ENCODE results near the gene KIF15. TPM values are rescaled to one million over a fixed set of nuclear protein-coding genes. Genes with fewer than 3 reads are reported as not detected.
A peak's percentile ranks its signal among the peaks of the same experiment; 100 is the strongest.

The KIF15 gene
- 1.4 and 6.4 TPM in 2 replicates for total RNA-seq
- 2.7 and 3.0 TPM in 2 replicates for polyA plus RNA-seq

DNA sequence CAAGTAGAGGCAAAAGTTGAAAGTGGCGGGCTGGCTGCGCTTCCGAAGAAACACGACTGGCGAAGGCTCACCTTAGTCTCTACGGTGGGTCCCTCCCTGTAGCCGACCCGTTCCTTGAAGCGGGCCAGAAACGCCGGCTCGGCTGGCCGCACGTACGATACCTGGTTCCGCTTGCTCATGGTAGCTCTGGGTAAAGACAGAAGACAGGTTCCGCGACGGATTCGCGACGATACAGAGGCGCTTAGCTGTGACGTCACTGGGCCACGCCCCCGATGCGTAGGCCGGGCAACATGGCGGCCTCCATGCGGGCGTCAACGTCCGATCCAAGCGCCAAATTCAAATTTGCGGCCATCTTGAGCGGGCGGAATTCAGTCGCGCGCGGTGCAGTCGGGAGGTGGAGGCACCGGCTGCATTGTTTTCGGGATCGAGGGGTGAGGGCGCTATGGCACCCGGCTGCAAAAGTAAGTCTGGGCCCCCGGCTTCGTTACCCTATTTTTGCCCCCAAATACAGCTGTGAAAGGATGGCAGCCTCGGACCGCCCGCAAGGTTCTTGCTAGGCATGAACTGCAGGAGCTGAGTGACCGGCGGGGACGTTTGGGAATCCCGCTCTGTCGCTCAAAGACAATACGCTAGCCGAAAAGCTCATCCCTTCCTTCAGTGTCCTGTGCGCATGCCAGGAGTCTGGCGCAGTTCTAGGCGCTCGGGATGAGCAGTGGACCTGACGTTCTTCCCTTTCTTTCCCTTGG lies at the start of gene KIF15, which contains the start of gene KIAA1143:
Gene KIF15, plus strand, starts transcription at position 371 of the 746 bp plus-strand sequence. Its CDS starts 72 bp downstream, at position 443.
Gene KIAA1143, minus strand, starts transcription at position 196 of the 746 bp plus-strand sequence. Its CDS starts 17 bp downstream, at position 179.
- H3K36me3 ChIP-seq: no peaks in the 10 kb centered on the region
- no peaks in the 10 kb centered on the region for H3K4me1 ChIP-seq (ENCODE audit: low read depth)
- no peak for TF ChIP-seq CTCF (IDR thresholded peaks at IDR 0.05; ENCODE audit: low read depth, low read length)
- peak; percentile 97 to 98 for DNase-seq (ENCODE audit: low read depth in 1 of 2, low spot score in 1 of 2)
- peak within 1 kb of the TSS; percentile 92 for H3K4me3 ChIP-seq
- H3K9me3 ChIP-seq (ENCODE audit: low read depth): no peaks in the 10 kb centered on the region
- H3K27ac ChIP-seq: peak within 1 kb of the TSS; percentile 84
- H3K27me3 ChIP-seq: no peaks in the 10 kb centered on the region

- no peaks in the 10 kb centered on the region for H3K4me1 ChIP-seq (ENCODE audit: low read depth)
- peak within 1 kb of the TSS; percentile 82 for H3K27ac ChIP-seq
- H3K27me3 ChIP-seq: no peaks in the 10 kb centered on the region
- H3K36me3 ChIP-seq: no peaks in the 10 kb centered on the region
- peak; percentile 40 for TF ChIP-seq CTCF (IDR thresholded peaks at IDR 0.05; ENCODE audit: low read depth, low read length)
- H3K4me3 ChIP-seq: peak within 1 kb of the TSS; percentile 81
- H3K9me3 ChIP-seq (ENCODE audit: low read depth): no peaks in the 10 kb centered on the region
- DNase-seq (ENCODE audit: low read depth in 1 of 2, low spot score in 1 of 2): peak; percentile 78 to 95
These were observed 49.0 kb upstream of the KIF15 start, which contains the start of gene ZNF502 for GRCh38 chr3:44712455-44713075. TSS of gene ZNF502 (plus strand) at chr3:44712660. CDS start at chr3:44720262, 7,602 bp downstream.

DNA sequence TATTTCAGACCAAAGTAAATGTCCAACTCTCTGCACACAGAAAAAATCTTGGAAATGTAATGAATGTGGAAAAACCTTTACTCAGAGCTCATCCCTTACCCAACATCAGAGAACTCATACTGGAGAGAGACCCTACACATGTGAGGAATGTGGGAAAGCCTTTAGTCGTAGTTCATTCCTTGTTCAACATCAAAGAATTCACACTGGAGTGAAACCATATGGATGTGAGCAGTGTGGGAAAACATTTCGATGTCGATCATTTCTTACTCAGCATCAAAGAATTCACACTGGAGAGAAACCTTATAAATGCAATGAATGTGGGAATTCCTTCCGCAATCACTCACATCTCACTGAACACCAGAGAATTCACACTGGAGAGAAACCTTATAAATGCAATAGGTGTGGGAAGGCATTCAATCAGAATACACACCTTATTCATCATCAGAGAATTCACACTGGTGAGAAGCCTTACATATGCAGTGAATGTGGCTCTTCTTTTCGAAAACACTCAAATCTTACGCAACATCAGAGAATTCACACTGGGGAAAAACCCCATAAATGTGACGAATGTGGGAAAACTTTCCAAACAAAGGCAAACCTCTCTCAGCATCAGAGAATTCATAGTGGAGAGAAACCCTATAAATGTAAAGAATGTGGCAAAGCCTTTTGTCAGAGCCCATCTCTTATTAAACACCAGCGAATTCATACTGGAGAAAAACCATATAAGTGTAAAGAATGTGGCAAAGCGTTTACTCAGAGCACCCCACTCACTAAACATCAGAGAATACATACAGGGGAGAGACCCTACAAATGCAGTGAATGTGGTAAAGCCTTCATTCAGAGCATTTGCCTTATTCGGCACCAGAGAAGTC lies 40.1 kb upstream of the KIF15 start:
- Histone ChIP-seq H3K27ac (no peak overlapping the region), H3K4me3 (no peak overlapping the region), H3K9me3 (ENCODE audit: low read depth) (peaks cover 4% of the 10 kb centered on the region), H3K4me1 (ENCODE audit: low read depth) (no peaks in the 10 kb centered on the region), H3K27me3 (no peaks in the 10 kb centered on the region), H3K36me3 (no peaks in the 10 kb centered on the region)
- peak in 1 of 2 donors; percentile 12 for DNase-seq (ENCODE audit: low read depth in 1 of 2, low spot score in 1 of 2)
- no peak for TF ChIP-seq CTCF (IDR thresholded peaks at IDR 0.05; ENCODE audit: low read depth, low read length)

- no peak overlapping the region for H3K4me3 ChIP-seq
- no peak for DNase-seq (ENCODE audit: low read depth in 1 of 2, low spot score in 1 of 2)
- no peaks in the 10 kb centered on the region for H3K36me3 ChIP-seq
- H3K27me3 ChIP-seq: no peaks in the 10 kb centered on the region
- H3K4me1 ChIP-seq (ENCODE audit: low read depth): no peaks in the 10 kb centered on the region
- no peak for TF ChIP-seq CTCF (IDR thresholded peaks at IDR 0.05; ENCODE audit: low read depth, low read length)
- peaks cover 4% of the 10 kb centered on the region for H3K9me3 ChIP-seq (ENCODE audit: low read depth)
- no peak overlapping the region for H3K27ac ChIP-seq
These were observed 39.5 kb upstream of the KIF15 start for GRCh38 chr3:44722103-44722401.

DNA sequence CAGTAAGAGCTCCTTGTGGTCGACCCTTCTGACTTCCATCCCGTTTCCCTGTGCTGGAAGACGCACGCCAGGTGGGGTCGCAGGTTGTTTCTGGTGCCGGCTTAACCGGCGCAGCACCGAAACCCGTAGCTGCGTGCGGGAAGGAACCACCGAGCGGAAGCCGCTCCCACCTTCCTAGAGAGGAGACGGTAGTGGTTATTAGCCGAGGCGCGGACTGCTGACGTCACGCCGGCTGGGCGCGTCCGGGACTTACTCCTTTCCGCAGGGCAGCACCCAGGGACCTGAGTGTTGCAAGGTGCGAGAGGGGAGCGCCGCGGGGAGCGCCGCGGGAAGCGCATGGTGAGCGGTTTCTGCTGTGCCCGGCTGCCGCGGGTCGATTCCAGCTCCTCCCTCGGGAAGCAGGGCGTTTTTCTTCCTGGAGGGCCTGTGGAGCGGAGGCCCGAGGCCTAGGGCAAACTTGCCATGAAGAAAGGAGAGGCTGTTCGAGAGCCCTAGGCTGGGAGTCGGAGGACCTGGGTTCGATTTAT lies 32.1 kb upstream of the KIF15 start, which contains the start of gene ZNF501:
Gene ZNF501, plus strand, starts transcription at position 252 of the 527 bp plus-strand sequence. CDS start 4,787 bp downstream, outside the sequence.
- no peaks in the 10 kb centered on the region for H3K9me3 ChIP-seq (ENCODE audit: low read depth)
- H3K27me3 ChIP-seq: no peaks in the 10 kb centered on the region
- peak; percentile 93 to 97 for DNase-seq (ENCODE audit: low read depth in 1 of 2, low spot score in 1 of 2)
- peaks cover 8% of the 10 kb centered on the region for H3K36me3 ChIP-seq
- TF ChIP-seq CTCF (IDR thresholded peaks at IDR 0.05; ENCODE audit: low read depth, low read length): no peak
- H3K27ac ChIP-seq: peak within 1 kb of the TSS; percentile 14
- H3K4me3 ChIP-seq: peak within 1 kb of the TSS; percentile 65
- no peaks in the 10 kb centered on the region for H3K4me1 ChIP-seq (ENCODE audit: low read depth)
